Measurements from ENCODE around the gene MAPT.

The MAPT gene

DNA sequence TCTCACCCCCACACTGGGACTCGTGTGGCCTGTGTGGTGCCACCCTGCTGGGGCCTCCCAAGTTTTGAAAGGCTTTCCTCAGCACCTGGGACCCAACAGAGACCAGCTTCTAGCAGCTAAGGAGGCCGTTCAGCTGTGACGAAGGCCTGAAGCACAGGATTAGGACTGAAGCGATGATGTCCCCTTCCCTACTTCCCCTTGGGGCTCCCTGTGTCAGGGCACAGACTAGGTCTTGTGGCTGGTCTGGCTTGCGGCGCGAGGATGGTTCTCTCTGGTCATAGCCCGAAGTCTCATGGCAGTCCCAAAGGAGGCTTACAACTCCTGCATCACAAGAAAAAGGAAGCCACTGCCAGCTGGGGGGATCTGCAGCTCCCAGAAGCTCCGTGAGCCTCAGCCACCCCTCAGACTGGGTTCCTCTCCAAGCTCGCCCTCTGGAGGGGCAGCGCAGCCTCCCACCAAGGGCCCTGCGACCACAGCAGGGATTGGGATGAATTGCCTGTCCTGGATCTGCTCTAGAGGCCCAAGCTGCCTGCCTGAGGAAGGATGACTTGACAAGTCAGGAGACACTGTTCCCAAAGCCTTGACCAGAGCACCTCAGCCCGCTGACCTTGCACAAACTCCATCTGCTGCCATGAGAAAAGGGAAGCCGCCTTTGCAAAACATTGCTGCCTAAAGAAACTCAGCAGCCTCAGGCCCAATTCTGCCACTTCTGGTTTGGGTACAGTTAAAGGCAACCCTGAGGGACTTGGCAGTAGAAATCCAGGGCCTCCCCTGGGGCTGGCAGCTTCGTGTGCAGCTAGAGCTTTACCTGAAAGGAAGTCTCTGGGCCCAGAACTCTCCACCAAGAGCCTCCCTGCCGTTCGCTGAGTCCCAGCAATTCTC, 132.1 kb downstream of the MAPT start:
- TF ChIP-seq, protein P1, sequence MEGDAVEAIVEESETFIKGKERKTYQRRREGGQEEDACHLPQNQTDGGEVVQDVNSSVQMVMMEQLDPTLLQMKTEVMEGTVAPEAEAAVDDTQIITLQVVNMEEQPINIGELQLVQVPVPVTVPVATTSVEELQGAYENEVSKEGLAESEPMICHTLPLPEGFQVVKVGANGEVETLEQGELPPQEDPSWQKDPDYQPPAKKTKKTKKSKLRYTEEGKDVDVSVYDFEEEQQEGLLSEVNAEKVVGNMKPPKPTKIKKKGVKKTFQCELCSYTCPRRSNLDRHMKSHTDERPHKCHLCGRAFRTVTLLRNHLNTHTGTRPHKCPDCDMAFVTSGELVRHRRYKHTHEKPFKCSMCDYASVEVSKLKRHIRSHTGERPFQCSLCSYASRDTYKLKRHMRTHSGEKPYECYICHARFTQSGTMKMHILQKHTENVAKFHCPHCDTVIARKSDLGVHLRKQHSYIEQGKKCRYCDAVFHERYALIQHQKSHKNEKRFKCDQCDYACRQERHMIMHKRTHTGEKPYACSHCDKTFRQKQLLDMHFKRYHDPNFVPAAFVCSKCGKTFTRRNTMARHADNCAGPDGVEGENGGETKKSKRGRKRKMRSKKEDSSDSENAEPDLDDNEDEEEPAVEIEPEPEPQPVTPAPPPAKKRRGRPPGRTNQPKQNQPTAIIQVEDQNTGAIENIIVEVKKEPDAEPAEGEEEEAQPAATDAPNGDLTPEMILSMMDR (IDR thresholded peaks at IDR 0.05; ENCODE audit: low read length, missing control alignments) = no peak
- no peak for DNase-seq (ENCODE audit: low read depth)
- no peak overlapping the region for H3K4me3 ChIP-seq (replicated peaks; ENCODE audit: low read depth, low read length)

DNA sequence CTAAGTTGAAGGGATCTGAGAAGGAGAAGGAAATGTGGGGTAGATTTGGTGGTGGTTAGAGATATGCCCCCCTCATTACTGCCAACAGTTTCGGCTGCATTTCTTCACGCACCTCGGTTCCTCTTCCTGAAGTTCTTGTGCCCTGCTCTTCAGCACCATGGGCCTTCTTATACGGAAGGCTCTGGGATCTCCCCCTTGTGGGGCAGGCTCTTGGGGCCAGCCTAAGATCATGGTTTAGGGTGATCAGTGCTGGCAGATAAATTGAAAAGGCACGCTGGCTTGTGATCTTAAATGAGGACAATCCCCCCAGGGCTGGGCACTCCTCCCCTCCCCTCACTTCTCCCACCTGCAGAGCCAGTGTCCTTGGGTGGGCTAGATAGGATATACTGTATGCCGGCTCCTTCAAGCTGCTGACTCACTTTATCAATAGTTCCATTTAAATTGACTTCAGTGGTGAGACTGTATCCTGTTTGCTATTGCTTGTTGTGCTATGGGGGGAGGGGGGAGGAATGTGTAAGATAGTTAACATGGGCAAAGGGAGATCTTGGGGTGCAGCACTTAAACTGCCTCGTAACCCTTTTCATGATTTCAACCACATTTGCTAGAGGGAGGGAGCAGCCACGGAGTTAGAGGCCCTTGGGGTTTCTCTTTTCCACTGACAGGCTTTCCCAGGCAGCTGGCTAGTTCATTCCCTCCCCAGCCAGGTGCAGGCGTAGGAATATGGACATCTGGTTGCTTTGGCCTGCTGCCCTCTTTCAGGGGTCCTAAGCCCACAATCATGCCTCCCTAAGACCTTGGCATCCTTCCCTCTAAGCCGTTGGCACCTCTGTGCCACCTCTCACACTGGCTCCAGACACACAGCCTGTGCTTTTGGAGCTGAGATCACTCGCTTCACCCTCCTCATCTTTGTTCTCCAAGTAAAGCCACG, 133.0 kb downstream of the MAPT start:
- H3K4me3 ChIP-seq (replicated peaks; ENCODE audit: low read depth, low read length) = no peak overlapping the region
- no peak for DNase-seq (ENCODE audit: low read depth)
- TF ChIP-seq, protein P1 (IDR thresholded peaks at IDR 0.05; ENCODE audit: low read length, missing control alignments) = no peak

DNA sequence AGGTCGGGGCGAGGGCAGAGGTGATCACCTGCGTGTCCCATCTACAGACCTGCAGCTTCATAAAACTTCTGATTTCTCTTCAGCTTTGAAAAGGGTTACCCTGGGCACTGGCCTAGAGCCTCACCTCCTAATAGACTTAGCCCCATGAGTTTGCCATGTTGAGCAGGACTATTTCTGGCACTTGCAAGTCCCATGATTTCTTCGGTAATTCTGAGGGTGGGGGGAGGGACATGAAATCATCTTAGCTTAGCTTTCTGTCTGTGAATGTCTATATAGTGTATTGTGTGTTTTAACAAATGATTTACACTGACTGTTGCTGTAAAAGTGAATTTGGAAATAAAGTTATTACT, 133.6 kb downstream of the MAPT start:
- TF ChIP-seq, protein P1 (IDR thresholded peaks at IDR 0.05; ENCODE audit: low read length, missing control alignments) = no peak
- no peak for DNase-seq (ENCODE audit: low read depth)
- H3K4me3 ChIP-seq (replicated peaks; ENCODE audit: low read depth, low read length) = no peak overlapping the region

DNA sequence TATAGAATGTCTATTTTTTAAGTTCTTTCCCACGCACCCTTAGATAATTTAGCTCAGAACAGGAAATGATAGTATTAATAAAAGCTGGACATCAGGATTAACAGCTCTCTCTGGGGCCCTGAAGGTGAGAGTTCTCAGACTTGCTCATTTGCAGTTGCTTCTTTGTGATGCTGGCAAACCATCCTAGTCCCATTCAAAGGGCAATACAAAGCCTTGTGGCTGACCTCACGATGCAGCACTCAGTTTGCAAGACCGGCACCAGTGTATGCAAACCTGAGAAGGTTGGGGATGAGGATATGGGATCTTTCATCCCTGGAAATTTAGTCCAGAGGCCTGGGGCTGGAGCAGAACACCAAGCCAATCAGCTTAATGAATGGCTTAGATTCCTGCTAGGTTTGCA, 134.0 kb downstream of the MAPT start:
- DNase-seq (ENCODE audit: low read depth) = no peak
- H3K4me3 ChIP-seq (replicated peaks; ENCODE audit: low read depth, low read length) = no peak overlapping the region
- TF ChIP-seq, protein P1 (IDR thresholded peaks at IDR 0.05; ENCODE audit: low read length, missing control alignments) = no peak

DNA sequence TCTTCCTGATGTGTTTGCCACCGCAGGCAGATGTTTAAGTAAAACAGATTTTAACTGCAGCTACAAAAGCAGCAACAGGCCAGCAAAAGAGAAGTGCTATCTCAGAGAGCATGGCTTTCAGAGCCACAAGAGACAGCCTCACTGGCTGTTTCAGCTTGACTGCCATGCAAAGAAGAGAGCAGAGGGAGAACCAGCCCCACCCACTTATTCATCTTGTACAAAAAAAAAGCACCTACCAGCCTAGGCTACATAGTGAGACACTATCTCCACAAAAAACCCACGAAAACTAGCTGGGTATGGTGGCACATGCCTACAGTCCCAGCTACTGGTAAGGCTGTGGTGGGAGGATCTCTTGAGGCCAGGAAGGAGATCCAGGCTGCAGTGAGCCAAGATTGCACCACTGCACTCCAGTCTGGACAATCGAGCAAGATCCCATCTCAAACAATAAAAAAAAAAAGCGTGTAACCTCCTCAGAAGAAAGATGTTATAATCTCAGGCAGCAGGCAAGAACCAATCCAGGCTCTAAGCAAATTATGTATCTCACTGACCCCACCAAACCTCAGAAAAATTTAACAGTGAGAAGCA, 134.7 kb downstream of the MAPT start:
- no peak overlapping the region for H3K4me3 ChIP-seq (replicated peaks; ENCODE audit: low read depth, low read length)
- no peak for DNase-seq (ENCODE audit: low read depth)
- TF ChIP-seq, protein P1 (IDR thresholded peaks at IDR 0.05; ENCODE audit: low read length, missing control alignments) = no peak

DNA sequence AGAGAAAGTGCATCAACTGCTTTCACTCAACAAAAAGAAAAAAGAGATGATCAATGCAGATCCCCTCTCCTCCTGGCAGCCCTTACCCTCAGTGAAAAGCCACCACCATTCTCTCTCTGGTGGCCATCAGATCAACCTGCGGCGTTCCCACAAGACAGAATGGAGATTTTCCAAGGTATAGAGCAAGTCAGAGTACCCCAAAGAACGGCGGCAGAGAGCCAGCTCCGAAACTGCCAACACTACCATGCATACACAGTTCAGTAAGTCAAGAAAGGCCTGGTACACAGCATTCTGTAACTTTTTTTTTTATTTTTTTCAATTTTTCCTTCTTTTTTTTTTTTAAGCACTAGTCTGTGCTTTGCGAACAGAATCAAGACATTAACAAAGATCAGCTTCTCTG, 135.3 kb downstream of the MAPT start:
- TF ChIP-seq, protein P1 (IDR thresholded peaks at IDR 0.05; ENCODE audit: low read length, missing control alignments) = no peak
- no peak for DNase-seq (ENCODE audit: low read depth)
- no peak overlapping the region for H3K4me3 ChIP-seq (replicated peaks; ENCODE audit: low read depth, low read length)
